NCI-H2196 (cell line): ENCODE data around the gene TSC22D4.
"Not testable (repeated sequence)": the region's sequence is repeated elsewhere in the genome, so short reads cannot be mapped to it uniquely, and the experiment has no call there.

Experiments used
- DNase-seq: peaks from one replicate; lab custom pipeline; 2025; ENCODE audit not compliant: unreplicated experiment; lab: John Stamatoyannopoulos, UW

The TSC22D4 gene

DNA sequence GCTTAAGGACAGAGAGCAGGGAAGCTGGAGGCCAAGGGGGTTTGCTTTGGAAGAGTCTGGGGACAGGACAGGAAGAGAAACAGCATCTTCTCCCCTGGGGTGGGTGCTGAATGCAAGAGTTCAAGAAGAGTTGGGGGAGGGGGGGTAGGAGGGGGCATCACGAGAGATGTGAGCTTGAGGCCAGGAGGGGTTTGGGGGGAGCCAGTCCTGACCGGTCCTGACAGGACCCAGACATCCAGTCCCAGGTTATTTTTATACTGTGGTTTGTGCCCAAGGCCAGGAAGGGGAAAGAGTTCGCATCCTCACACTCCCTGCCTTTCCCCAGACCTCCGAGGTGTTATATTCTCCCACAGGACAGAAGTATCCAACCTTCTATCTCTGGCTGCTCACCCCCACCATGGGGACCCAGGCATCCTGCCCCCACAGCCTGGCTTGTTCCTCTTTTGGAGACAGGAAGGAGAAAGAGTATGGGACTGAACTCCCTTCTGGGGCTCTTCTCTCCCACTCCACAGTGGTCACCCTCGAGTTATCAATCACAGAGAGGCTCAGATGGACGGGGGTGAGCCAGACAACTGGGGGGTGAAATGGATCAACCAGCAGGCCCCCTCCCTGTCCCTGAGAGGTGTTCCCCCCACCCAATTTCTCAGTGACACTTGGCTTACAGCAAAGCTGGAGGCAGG lies 2.8 kb downstream of the TSC22D4 start:
- no peak for DNase-seq

DNA sequence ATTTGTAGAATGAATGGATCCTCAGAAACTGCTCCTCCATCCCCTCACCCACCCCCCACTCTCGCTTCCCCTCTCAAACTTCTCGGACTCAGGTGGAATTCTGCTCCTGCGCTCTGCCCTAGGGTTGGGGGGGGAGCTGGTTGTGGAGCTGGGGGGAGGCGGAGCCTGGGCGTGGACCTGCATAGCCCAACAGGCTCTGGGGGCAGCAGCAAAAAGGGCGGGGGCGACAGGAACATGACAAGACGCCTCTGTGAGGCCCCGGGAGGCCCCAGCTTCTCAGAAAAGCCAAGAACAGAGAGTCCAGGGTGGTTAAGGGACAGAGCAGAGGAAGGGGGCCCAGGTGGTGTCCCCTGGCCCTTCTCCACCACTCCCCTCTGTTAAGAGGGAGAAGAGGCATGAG lies 3.5 kb downstream of the TSC22D4 start:
- DNase-seq, result no peak

GRCh38 chr7:100472854-100473499 lies 6.0 kb downstream of the TSC22D4 start:
- DNase-seq, result no peak

DNA sequence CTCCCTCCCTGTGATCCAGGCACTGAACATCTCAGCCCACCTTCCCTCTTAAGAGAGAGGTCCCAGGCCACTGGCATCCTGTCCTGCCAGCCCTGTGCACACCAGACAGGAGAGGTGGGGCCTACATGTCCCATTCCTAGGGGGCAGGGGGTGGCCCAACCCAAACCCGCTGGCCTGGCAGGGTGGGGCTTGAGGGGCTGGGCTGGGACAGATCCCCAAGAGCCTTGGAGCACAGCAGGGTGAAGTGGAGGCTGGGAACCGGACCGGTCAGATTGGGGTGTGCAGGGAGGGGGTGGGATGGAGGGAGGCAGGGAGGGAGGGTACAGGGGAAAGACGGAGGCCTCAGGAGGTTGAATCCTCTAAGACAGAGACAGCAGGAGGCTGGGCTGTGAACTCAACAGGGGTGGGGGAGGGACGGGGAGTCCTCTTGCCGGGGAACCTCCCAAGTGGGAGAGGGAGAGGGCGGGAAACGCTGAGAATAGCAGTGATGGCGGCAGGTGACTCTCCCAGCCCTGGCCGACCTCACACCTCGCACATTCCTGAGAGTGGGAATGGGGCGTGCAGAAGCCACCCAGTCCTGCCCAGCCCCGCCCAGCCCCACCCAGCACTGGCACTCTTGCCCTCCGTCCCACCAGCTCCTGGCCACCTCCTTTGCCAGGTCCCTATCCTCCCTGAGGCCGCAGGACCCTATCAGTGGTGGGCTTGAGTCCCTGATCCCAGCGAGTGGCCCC lies 6.7 kb downstream of the TSC22D4 start:
- DNase-seq, result no peak

GRCh38 chr7:100471021-100471420 lies 8.0 kb downstream of the TSC22D4 start:
- DNase-seq, result no peak

DNA sequence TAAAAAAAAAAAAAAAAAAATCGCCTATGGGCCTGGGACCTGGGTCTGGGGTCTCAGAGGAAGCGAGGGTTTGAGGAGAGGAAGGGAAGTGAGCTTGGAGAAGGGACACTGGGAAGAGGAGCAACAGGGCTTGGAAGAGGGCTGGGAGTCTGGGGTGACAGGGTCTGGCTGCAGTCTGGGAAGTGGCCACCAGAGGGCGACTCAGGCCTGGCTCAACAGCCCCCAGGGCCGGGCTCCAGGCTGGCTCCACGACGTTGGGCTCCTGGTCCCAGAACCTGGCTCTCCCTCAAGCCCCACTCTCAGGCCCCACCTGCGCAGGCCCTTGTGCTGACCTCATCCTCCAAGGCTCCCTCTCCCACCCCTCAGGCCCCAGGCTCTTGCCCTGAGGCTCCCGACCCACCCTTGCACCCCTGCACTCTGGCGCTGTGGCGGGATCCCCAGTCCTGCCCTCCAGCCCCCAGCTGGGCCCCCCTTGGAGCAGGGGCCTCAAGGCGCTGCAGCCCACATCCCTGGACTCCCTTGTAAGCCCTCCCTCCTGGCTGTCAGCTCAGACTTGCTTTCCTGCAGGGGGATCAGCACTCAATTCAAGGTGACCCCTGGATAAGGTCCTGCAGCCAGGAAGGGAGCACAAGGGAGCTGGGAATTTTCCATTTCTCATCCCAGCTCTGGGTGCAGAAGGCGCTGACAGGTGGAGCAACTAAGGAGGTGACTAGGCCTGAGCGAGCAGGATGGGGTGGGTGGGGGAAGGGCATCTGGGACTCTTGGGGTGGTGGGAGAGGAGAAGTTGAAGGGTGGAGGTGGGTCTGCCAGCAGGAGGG lies 9.6 kb downstream of the TSC22D4 start:
- peak; percentile 84 for DNase-seq

DNA sequence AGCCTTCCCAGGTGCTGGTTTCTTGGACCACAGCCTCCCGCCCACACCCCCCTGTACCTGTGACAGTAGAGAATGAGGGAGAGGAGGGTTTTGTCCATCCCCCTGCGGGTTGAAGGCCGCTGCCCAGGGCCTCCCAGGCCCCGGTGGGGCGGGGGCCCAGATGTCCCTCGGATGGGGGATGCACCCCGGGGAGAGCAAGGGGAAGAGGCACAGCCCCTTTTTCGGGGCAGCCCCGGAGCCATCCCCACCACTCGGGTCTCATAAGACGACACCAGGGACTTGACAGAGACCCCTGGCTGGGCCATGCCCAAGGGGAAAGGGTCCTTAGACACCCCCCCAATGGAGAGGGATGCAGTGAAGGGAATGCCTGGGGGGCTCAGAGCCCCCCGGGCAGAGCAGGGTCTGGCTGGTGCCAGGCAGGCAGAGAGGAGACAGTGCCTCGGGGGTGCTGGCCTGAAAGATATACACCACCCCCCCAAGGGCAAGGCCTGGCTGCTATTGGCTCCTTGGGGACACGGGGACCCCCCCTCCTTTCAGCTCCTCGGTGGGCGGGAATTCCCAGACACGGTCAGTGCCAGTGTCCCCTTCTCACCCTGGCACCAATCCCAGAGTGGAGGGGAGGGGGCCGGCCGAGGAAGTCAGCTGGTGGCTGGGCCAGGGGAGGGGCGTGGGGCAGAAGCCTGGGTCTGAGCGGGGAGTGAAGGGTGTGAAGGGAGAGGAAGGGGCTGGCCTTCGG lies 11.2 kb downstream of the TSC22D4 start:
- DNase-seq, result no peak

DNA sequence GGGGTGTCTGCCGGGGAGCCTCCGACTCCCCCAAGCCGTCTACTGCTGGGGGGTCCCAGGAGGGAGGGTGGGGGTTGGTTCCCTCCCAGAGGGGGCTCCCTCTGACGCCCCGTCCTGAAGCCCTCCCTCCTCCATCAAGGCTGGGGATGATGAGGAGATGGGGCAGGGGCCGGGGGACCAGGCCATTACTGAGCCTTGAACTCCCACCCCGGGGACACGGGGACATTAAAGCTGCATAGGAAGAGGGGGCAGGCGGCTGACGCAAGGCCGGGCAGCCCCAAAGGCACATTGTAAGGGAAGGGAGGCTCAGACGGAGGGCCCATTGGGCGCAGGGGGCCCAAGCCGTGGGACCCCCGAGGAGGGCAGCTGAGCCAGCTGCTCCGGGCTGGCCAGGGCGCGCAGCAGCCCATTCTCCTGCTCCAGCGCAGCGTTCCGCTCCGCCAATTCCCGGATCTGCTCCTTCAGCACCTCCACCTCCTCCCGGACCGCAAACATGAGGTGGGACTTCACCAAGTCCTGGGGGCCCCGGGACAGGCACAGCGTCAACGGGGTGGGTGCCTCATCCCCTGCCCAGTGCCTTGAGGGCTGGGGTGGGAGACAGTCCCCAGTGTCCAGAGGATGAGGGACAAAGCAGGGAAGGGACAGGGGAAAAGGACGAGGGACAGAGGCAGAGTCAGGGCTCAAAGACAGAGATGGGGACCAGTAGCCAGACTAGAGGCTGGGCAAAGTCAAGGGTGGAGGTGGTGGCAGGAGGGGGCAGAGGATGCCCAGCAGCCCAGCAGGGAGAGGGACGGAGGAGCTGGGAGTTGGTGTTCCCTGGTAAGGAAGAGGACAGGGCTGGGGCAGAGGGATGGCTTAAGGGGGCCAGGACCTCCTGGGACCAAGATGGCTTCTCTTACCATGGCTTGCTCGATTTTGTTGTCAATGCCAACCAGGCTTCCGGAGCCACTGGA lies 12.1 kb downstream of the TSC22D4 start:
- DNase-seq, result no peak

DNA sequence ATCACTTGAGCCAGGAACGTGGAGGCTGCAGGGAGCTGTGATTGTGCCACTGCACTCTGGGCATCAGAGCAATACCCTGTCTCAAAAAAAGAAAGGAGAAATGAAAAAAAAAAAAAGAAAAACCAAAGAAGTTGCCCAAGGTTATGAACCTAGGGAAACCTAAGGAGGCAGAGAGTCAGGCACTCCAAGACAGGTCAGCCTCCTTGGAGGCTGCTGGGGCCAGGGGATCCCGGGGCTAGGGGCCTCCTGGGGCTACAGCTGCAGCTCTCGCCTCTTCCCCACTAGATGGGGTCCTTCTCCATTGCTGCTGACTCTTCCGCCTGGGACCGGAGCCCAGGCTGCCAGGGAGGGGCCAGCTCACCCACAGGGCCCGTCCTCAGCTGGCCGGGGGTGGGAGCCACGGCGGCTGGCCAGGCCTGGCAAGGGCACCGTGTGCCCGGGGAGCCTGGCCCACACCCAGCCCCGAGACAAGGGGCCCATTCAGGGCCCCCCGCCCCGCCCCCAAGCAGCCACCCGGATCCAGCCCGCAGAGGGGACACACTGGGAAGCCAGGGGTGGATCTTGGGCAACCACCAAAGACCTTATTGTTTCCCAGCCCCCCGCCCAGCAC lies 13.2 kb downstream of the TSC22D4 start:
- peak; percentile 80 for DNase-seq

- DNase-seq, result no peak
These were observed 13.7 kb downstream of the TSC22D4 start for GRCh38 chr7:100465299-100465698.

GRCh38 chr7:100464791-100465190 lies 14.2 kb downstream of the TSC22D4 start:
- DNase-seq, result no peak

- DNase-seq, result no peak
These were observed 14.8 kb downstream of the TSC22D4 start, which contains the start of gene SPACDR for GRCh38 chr7:100464210-100464660. Gene SPACDR (minus strand): TSS chr7:100464260. CDS start chr7:100464025, 235 bp downstream.

DNA sequence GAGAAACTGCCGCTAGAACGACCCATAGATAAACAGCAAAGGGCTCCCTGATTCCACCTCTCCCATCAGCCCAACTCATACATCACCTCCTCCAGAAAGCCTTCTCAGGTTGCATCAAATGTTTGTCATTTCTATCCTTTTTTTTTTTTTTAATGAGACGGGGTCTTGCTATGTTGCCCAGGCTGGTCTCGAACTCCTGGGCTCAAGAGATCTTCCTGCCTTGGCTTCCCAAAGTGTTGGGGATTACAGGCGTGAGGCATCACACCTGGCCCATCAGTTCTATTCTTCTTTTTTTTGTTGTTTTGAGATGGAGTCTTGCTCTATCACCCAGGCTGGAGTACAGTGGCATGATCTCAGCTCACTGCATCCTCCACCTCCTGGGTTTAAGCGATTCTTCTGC lies 22.0 kb downstream of the TSC22D4 start:
- DNase-seq, result no peak

DNA sequence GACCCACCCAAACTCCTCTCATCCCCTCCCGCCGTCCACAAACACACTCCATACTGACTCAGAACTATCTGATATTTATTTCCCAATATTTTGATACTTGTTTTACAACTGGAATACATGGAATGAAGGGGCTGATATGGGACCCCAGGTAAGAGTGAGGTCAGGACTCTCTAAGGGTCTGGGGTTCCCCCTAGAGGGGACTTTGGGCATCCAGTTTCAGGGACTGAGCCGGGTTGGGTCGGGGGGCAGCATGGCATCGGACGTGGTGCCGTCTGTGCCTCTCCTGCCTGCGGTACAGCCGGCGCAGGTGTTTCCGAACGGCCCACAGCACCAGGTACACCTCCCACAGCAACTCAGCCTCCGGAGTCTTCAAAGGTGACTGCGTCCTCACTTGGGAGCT lies 22.5 kb downstream of the TSC22D4 start:
- DNase-seq, result no peak

- DNase-seq, result no peak
These were observed 23.8 kb downstream of the TSC22D4 start for GRCh38 chr7:100455206-100455605.

DNA sequence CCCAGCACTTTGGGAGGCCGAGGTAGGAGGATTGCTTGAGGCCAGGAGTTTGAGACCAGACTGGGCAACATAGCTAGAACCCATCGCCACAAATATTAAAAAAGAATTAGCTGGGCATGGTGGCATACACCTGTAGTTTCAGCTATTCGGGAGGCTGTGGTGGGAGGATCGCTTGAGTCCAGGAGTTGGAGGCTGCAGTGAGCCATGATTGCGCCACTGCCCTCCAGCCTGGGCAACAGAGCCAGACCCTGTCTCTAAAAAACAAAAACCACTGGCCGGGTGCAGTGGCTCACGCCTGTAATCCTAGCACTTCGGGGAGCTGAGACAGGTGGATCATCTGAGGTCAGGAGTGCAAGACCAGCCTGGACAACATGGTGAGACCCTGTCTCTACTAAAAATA lies 25.2 kb downstream of the TSC22D4 start:
- DNase-seq, result not testable (repeated sequence)

- no peak for DNase-seq
These were observed 26.5 kb downstream of the TSC22D4 start for GRCh38 chr7:100452513-100452912.

- DNase-seq, result no peak
These were observed 29.7 kb downstream of the TSC22D4 start for GRCh38 chr7:100449190-100449795.
